ENCODE measurements around the gene RSU1. TPM values are rescaled to one million over a fixed set of nuclear protein-coding genes. Genes with fewer than 3 reads are reported as not detected.
A peak's percentile ranks its signal among the peaks of the same experiment; 100 is the strongest.
"Not testable (repeated sequence)": the region's sequence is repeated elsewhere in the genome, so short reads cannot be mapped to it uniquely, and the experiment has no call there.

RSU1 gene
- total RNA-seq, 1 donor from 2014 or later = 29.0 TPM

- H3K4me1 Mint-ChIP-seq (ENCODE audit: low read depth) = no peaks in the 10 kb centered on the region
- no peak for TF ChIP-seq CTCF (IDR thresholded peaks at IDR 0.05; ENCODE audit: unreplicated experiment)
- no peaks in the 10 kb centered on the region for H3K36me3 Mint-ChIP-seq (ENCODE audit: insufficient read depth)
- DNase-seq (ENCODE audit: low spot score, unreplicated experiment) = no peak
- no peak overlapping the region for H3K4me3 Mint-ChIP-seq (ENCODE audit: low read depth)
- no peaks in the 10 kb centered on the region for H3K9me3 Mint-ChIP-seq (ENCODE audit: low read depth)
- H3K27ac Mint-ChIP-seq = no peak overlapping the region
- peaks cover 12% of the 10 kb centered on the region for H3K27me3 Mint-ChIP-seq
Measured at GRCh38 chr10:16835228-16835627, 18.0 kb upstream of the RSU1 start.

- no peak overlapping the region for H3K4me3 Mint-ChIP-seq (ENCODE audit: low read depth)
- H3K36me3 Mint-ChIP-seq (ENCODE audit: insufficient read depth) = no peaks in the 10 kb centered on the region
- H3K27me3 Mint-ChIP-seq = peaks cover 9% of the 10 kb centered on the region
- H3K9me3 Mint-ChIP-seq (ENCODE audit: low read depth) = no peaks in the 10 kb centered on the region
- H3K4me1 Mint-ChIP-seq (ENCODE audit: low read depth) = no peaks in the 10 kb centered on the region
- no peak overlapping the region for H3K27ac Mint-ChIP-seq
- TF ChIP-seq CTCF (IDR thresholded peaks at IDR 0.05; ENCODE audit: unreplicated experiment) = no peak
- DNase-seq (ENCODE audit: low spot score, unreplicated experiment) = no peak
Measured at GRCh38 chr10:16832351-16833080, 15.3 kb upstream of the RSU1 start.

GRCh38 chr10:16828701-16829175, 11.5 kb upstream of the RSU1 start:
- peaks cover 2% of the 10 kb centered on the region for H3K27me3 Mint-ChIP-seq
- no peak for DNase-seq (ENCODE audit: low spot score, unreplicated experiment)
- no peak overlapping the region for H3K4me3 Mint-ChIP-seq (ENCODE audit: low read depth)
- H3K36me3 Mint-ChIP-seq (ENCODE audit: insufficient read depth) = no peaks in the 10 kb centered on the region
- H3K27ac Mint-ChIP-seq = no peak overlapping the region
- TF ChIP-seq CTCF (IDR thresholded peaks at IDR 0.05; ENCODE audit: unreplicated experiment) = no peak
- no peaks in the 10 kb centered on the region for H3K9me3 Mint-ChIP-seq (ENCODE audit: low read depth)
- H3K4me1 Mint-ChIP-seq (ENCODE audit: low read depth) = no peaks in the 10 kb centered on the region

DNA sequence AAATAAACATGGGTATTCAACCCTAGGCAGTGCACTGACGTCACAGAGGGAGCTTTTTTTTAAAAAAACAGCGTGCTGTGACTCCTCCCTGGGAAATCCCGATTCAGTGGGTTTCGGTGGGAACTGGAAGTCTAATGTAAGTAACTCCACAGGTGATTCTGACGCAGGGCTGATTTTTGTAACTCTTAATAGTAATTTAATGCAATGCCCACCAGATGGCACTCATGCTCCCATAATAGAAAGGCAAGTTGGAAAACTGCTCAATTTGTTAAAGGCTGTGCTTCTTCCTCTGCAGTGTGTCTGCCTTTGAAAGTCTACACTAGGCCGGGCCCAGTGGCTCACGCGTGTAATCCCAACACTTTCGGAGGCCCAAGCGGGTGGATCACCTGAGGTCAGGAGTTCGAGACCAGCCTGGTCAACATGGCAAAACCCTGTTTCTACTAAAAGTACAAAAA, 10.9 kb upstream of the RSU1 start:
- Mint-ChIP-seq H3K4me3 (ENCODE audit: low read depth) (no peak overlapping the region), H3K36me3 (ENCODE audit: insufficient read depth) (peaks cover 3% of the 10 kb centered on the region), H3K4me1 (ENCODE audit: low read depth) (no peaks in the 10 kb centered on the region), H3K27ac (no peak overlapping the region), H3K27me3 (peaks cover 2% of the 10 kb centered on the region), H3K9me3 (ENCODE audit: low read depth) (peaks cover 4% of the 10 kb centered on the region)
- TF ChIP-seq CTCF (IDR thresholded peaks at IDR 0.05; ENCODE audit: unreplicated experiment) = peak; percentile 70
- DNase-seq (ENCODE audit: low spot score, unreplicated experiment) = peak; percentile 44

DNA sequence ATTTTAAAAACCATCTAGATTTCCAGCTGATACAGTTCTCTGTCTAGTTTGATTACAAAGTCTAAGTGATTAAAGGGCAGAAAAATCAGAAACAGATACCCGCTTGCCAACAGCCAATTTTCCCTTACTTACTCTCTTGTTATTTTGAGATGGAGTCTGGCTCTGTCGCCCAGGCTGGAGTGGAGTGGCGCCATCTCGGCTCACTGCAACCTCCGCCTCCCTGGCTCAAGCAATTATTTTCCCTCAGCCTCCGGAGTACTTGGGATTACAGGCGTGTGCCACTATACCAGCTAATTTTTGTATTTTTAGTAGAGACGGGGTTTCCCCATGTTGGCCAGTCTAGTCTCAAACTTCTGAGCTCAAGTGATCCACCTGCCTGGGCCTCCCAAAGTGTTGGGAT, 10.2 kb upstream of the RSU1 start:
- H3K9me3 Mint-ChIP-seq (ENCODE audit: low read depth); H3K27ac Mint-ChIP-seq; H3K4me3 Mint-ChIP-seq (ENCODE audit: low read depth); H3K36me3 Mint-ChIP-seq (ENCODE audit: insufficient read depth); DNase-seq (ENCODE audit: low spot score, unreplicated experiment); H3K27me3 Mint-ChIP-seq; H3K4me1 Mint-ChIP-seq (ENCODE audit: low read depth): not testable (repeated sequence)

All from progenitor cell of endocrine pancreas (in vitro differentiated cells).